Body of pancreas (tissue), 4 donors: ENCODE results near the gene CLIP2. TPM values are rescaled to one million over a fixed set of nuclear protein-coding genes. Genes with fewer than 3 reads are reported as not detected.
A peak's percentile ranks its signal among the peaks of the same experiment; 100 is the strongest.

Experiments
- ATAC-seq: fragments of 150-250 bp; one replicate; pipeline ENCODE4 v1.9.1; 2016
- DNase-seq, 4 donors: peaks; one replicate each; pipeline ENCODE4 v3.0.0-alpha.2; 2019
- H3K27ac ChIP-seq, 4 donors: fragments of 200-600 bp; sonication (generic); 1 replicate in 3 of 4; 2 replicates in 1 of 4; pipeline versions ENCODE4 v1.5.1 to v1.6.1; 2016 to 2019; ENCODE audit warnings: mild to moderate bottlenecking in 1 of 4, mixed read lengths in 1 of 4, moderate library complexity in 1 of 4
- H3K27me3 ChIP-seq, 2 donors: fragments of 200-600 bp; sonication (generic); one replicate each; pipeline ENCODE4 v1.6.0; 2016; ENCODE audit warnings: mild to moderate bottlenecking in 1 of 2
- H3K36me3 ChIP-seq, 2 donors: fragments of 200-600 bp; sonication (generic); replicated peaks in 1 of 2; 2 replicates each; pipeline ENCODE4 v1.5.1; 2016; ENCODE audit warnings: low read depth in 2 of 2; ENCODE audit not compliant: insufficient read depth in 1 of 2
- H3K4me1 ChIP-seq: fragments of 200-600 bp; sonication (generic); one replicate; pipeline ENCODE4 v1.6.0; 2016
- H3K4me3 ChIP-seq, 2 donors: fragments of 200-600 bp; sonication (generic); 1 replicate in 1 of 2; 2 replicates in 1 of 2; pipeline ENCODE4 v1.5.1; 2016 to 2019
- H3K9me3 ChIP-seq, 3 donors: fragments of 200-600 bp; sonication (generic); 1 replicate in 2 of 3; 2 replicates in 1 of 3; pipeline ENCODE4 v1.5.1; 2016
- CTCF ChIP-seq, 7 experiments: fragments of 450-650 bp in 4 of 7; fragments of 200-600 bp in 3 of 7; sonication (generic) in 3 of 7; IDR thresholded peaks; one replicate each; pipeline ENCODE4 v1.5.1; 2016 to 2019; ENCODE audit warnings: antibody characterized with exemption in 7 of 7
- POLR2A ChIP-seq, 3 donors: fragments of 450-650 bp; IDR thresholded peaks; one replicate each; pipeline ENCODE4 v1.6.1; 2016; ENCODE audit warnings: antibody characterized with exemption in 3 of 3, mild to moderate bottlenecking in 2 of 3
- WGBS, 2 donors: methylation state at CpG; one replicate each; pipeline ENCODE4 v1.1.5; 2017; 5-methylcytosine and 5-hydroxymethylcytosine counted together
- intact Hi-C: fragments of 100-400 bp; cut with DNase I; formaldehyde crosslinking; loops from one replicate; pipeline ENCODE4 v1.15.1; 2023
- total RNA-seq, 2 donors: library from RNA; depleted of rRNA; stranded (reverse); fragments of >200 nt; gene quantifications; one replicate each; pipeline ENCODE4 v1.1.0, GENCODE V29; 2016

Gene CLIP2
- total RNA-seq, 2 donors from 2014 or later, result 31.6 to 120 TPM

DNA sequence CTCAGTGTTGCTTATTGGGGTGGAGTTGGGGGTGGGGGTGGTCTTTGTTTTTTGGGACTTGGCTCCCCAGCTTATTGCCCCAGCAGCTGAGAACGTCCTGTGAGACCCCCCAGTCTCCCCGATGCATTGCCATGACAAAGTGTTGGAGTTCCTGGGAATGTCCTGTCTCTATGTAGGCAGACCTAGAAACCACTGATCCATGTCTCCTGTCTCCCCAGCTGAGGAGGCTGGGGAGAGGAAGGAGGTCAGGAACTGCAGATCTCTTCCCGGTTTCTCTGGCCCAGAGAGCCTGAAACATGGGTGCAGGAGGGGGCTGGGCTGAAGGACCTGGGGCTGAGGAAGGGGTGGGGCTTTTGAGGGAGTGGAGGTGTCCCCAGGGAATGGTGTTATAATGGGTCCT is 84.3 kb downstream of the CLIP2 start:
- Histone ChIP-seq H3K27ac (no peak overlapping the region), H3K4me1 (peaks cover 16% of the 10 kb centered on the region), H3K36me3 (peaks cover 0 to 2% of the 10 kb centered on the region in 2 donors), H3K4me3 (no peak overlapping the region), H3K9me3 (no peaks in the 10 kb centered on the region), H3K27me3 (no peaks in the 10 kb centered on the region)
- ATAC-seq (no peak), DNase-seq (no peak)
- WGBS, 2 donors, result 70 to 82% methylated on average over 3 of the region's 3 CpGs
- TF ChIP-seq POLR2A (IDR thresholded peaks at IDR 0.05) (no peak), CTCF (IDR thresholded peaks at IDR 0.05) (no peak)
- intact Hi-C loops, result no loop called here

DNA sequence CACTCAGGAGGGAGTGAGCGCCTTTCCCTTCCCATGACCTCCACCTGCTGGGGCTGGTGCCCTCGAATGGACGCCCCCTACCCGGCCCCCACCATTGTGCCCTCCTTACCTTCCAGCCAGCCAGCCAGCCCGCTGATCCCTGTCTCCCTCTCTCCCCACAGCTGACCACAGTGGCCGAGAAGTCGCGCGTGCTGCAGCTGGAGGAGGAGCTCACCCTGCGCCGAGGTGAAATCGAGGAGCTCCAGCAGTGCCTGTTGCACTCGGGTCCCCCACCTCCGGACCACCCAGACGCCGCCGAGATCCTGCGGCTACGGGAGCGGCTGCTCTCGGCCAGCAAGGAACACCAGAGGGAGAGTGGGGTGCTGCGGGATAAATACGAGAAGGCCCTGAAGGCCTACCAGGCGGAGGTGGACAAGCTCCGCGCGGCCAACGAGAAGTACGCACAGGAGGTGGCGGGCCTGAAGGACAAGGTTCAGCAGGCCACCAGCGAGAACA is 86.6 kb downstream of the CLIP2 start:
- TF ChIP-seq CTCF (IDR thresholded peaks at IDR 0.05), result no peak
- TF ChIP-seq POLR2A (IDR thresholded peaks at IDR 0.05), result no peak
- Histone ChIP-seq H3K36me3 (peaks cover 0 to 2% of the 10 kb centered on the region in 2 donors), H3K27me3 (no peaks in the 10 kb centered on the region), H3K9me3 (no peaks in the 10 kb centered on the region), H3K27ac (no peak overlapping the region), H3K4me3 (no peak overlapping the region), H3K4me1 (peaks cover 29% of the 10 kb centered on the region)
- intact Hi-C loops, result no loop called here
- DNase-seq (no peak), ATAC-seq (no peak)
- WGBS, 2 donors, result 95 to 98% methylated on average over 10 to 31 of the region's 31 CpGs

GRCh38 chr7:74376256-74377036 is 87.2 kb downstream of the CLIP2 start:
- intact Hi-C loops, result no loop called here
- TF ChIP-seq CTCF (IDR thresholded peaks at IDR 0.05), result no peak
- TF ChIP-seq POLR2A (IDR thresholded peaks at IDR 0.05), result no peak
- H3K36me3 ChIP-seq, result peaks cover 0 to 2% of the 10 kb centered on the region in 2 donors
- ATAC-seq (no peak), DNase-seq (no peak)
- no peak overlapping the region for H3K4me3 ChIP-seq
- WGBS, 2 donors, result 90 to 93% methylated on average over 12 to 30 of the region's 37 CpGs
- H3K9me3 ChIP-seq, result no peaks in the 10 kb centered on the region
- H3K4me1 ChIP-seq, result peaks cover 27% of the 10 kb centered on the region
- H3K27me3 ChIP-seq, result no peaks in the 10 kb centered on the region
- no peak overlapping the region for H3K27ac ChIP-seq

DNA sequence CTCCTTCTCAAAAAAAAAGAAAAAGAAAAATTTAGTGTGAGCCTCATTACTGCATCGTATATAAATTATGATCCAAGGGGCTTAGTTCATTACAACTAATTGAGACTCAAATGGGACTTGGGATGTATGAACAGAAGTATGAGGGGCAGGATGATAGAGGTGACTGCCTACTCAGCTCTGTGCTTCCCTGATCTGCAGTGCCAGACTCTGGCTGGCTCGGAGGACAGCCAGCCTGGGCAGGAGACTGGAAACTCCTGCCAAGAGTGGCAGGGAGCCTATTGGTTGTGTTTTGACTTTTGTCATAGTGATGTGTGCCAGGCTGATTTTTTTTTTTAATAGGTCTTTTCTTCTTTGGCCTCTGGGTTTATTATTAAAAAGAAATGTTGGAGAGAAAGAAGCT is 90.7 kb downstream of the CLIP2 start:
- Histone ChIP-seq H3K27ac (peak overlapping the region in 3 of 4 donors; percentile 53 to 80 (median 74)), H3K9me3 (no peaks in the 10 kb centered on the region), H3K27me3 (no peaks in the 10 kb centered on the region), H3K4me3 (no peak overlapping the region), H3K36me3 (peaks cover 0 to 2% of the 10 kb centered on the region in 2 donors), H3K4me1 (peaks cover 38% of the 10 kb centered on the region)
- intact Hi-C loops, result no loop called here
- WGBS, 2 donors, result 50 to 55% methylated on average over 2 of the region's 2 CpGs
- TF ChIP-seq POLR2A (IDR thresholded peaks at IDR 0.05) (no peak), CTCF (IDR thresholded peaks at IDR 0.05) (no peak)
- peak; percentile 96 for ATAC-seq
- DNase-seq, result peak; percentile 82 to 92 (median 88)
